Eye (tissue), 1 donor: Measurements from ENCODE around the gene VPS50.
"Not testable (repeated sequence)": the region's sequence is repeated elsewhere in the genome, so short reads cannot be mapped to it uniquely, and the experiment has no call there.

Experiments used
- DNase-seq: peaks from one replicate; pipeline ENCODE4 v3.0.0-alpha.2; 2015

Gene VPS50

DNA sequence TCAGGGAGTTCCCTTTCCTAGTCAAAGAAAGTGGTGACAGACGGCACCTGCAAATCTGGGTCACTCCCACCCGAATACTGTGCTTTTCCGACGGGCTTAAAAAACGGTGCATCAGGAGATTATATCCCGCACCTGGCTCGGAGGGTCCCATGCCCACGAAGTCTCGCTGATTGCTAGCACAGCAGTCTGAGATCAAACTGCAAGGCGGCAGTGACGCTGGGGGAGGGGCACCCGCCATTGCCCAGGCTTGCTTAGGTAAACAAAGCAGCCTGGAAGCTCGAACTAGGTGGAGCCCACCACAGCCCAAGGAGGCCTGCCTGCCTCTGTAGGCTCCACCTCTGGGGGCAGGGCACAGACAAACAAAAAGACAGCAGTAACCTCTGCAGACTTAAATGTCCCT lies 110.0 kb downstream of the VPS50 start:
- not testable (repeated sequence) for DNase-seq

DNA sequence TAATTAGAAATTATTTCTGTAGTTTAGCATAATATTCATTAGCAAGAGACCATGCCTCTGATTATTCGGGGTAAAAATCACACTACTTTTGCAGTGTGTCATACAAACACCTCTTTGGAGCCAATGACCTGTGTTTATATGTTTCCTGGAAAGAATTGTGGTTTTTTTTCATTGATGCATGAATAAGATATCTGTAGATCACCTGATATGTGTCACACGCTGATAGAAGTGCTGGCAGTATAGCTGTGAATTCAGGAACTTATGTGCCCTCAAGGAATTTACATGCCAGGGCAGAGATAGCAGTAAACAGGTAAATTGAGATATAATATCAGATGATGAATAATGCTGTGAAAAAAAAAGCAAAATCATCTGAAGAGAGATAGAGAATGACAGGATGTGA lies 118.2 kb downstream of the VPS50 start:
- DNase-seq: no peak

DNA sequence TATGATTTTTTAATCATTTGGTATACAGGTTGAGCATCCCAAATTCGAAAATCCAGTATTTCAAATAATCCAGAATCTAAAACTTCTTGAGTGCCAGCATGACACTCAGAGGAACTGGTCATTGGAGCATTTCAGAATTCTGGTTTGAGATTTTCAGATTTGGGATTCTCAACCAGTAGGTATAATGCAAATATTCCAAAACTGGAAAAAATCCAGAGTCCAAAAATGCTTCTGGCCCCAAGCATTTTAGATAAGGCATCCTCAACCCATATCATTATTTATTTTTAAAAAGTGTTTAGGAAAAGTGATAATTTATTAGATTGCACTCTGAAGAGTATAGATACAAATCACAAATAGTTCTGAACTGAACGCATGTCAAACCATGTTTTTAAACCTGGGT lies 120.7 kb downstream of the VPS50 start:
- no peak for DNase-seq

DNA sequence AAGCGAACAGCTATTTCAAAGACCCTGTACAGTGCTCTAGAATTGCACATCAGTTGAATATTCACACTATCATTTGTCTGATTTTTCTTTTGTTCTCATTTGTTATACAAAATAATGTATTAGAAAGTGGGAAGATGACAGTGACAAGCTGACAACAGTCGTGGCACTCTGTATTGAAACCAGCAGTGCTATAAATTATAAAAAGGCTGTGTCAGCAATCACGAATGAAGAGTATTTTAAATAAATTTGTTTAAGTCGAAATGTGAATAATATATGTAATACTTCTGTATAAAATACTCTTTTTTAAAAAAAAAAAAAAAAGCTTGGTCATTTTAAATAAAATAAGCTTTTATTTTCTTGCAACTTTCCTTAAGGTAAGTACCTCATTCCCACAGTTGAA lies 122.6 kb downstream of the VPS50 start:
- DNase-seq: no peak

DNA sequence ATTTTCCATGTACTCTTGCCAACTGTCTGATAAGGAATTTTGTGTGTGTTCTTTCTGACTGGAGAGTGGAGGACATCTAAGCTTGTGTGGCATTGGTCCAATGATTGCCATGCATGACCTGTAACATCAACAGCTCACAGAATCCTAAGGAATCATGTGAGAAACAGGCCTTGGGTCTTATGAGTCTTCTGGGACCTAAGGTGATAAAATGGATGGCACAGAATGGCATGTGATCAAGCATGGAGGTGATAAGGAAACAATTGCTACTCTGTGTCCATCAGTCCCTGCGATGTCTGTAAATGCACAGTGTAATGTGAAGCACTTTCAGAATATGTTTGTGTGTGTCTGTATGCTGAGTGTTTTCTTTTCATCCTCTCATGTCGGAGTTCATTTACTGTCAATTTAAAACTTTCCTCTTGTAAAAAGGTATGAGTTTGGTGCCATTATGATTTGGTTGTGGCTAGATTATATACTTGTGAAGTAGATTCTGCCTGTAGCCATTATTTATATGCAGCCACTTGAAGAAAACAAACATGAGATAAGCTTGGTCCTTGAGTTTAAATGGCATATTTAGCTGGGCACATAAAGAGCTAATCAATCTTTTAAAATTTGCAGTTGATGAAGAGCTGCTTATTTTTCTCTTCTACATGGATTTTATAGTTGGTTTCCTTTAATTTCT lies 127.5 kb downstream of the VPS50 start:
- no peak for DNase-seq

DNA sequence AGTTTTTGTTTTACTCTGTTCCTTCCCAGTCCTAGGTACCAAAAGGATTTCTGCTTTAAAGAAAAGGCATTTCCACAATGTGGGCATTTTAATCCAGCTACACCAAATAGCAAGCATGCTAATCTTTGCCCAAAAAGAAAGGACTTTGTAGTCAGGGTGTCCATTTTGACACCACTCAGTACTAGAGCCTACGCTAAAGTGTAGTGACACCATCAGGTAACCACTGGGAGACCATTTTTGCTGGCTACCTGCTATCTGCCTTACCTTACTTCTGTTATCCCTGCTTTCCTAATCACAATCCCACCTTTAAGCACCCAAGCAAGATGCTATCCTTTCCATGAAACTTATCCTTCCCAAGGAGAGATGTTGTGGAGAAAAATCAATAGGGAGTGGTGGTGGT lies 129.7 kb downstream of the VPS50 start:
- no peak for DNase-seq

DNA sequence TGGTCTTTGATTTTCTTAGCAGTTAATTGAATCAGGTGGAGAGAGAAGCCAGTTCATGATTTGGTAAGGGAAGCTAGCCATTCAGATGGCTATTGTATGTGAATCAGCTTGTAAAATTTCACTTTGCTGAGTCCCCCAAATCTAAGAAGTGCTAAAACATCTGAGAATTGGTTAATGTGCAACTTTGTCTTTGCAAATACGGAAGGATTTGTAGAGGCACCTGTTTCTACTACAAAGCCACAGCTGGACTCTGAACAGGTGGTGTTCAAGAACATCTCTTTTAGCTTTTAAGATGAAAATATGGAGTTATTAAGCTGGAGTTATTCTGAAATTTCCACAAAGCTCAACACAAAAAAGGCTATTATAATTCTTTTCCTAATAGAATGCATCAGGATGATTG lies 132.6 kb downstream of the VPS50 start:
- DNase-seq: no peak

DNA sequence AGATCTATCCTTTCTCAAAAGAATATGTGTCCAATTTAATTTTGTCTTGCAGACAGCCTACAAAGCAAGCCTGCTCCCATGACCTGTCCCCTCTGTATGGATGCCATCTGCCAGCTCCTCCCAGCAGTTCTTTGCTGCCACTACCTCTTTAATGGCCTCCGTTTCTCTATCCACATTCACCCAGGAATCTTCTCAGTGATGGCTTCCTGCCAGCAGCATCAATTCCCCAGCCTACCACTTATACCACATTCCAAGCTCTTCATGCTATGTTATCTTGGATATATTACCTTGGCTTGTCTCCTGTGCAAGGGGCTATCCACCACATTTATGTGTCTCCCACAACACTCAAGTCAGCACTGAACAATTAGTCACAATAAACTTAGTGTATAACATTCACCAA lies 133.2 kb downstream of the VPS50 start:
- DNase-seq: no peak

DNA sequence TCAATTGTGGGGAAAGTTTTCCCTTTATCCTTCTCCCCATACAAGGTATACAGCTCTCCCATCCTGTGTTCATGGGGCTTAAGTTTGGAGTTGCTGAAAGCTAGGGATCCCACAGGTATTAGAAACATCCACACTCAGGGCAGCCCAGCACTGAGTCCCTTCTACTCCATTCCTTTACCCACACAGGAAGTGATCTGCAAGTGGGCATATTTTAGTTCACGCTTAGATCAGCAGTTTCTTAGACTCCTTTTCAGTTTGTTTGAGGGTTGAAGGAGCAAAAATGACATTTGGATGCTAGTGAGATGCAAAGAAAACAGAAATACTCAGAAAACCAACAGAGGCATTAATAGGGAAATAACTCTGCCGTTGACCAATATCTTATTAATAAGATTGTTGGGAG lies 134.7 kb downstream of the VPS50 start:
- no peak for DNase-seq

DNA sequence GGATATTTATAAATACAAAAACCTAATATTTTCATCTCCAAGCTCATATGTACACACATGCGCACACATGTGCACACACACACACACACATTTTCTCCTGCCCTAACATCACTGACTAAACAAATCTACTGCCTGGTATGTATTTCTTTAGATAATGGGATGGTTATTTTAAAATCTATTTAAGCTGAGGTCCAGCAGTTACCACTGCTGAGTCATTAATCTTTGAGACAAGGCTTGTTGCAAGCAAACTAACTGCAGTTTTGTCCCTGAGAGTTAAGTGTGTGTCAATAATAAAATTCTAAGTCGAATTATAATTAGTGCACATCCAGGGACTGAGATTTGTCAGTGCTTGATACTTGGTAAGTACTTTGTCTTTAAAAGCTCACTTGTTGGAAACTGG lies 135.1 kb downstream of the VPS50 start:
- no peak for DNase-seq

DNA sequence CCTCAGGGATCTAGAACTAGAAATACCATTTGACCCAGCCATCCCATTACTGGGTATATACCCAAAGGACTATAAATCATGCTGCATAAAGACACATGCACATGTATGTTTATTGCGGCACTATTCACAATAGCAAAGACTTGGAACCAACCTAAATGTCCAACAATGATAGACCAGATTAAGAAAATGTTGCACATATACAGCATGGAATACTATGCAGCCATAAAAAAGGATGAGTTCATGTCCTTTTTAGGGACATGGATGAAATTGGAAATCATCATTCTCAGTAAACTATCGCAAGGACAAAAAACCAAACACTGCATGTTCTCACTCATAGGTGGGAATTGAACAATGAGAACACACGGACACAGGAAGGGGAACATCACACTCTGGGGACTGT lies 138.8 kb downstream of the VPS50 start:
- not testable (repeated sequence) for DNase-seq

DNA sequence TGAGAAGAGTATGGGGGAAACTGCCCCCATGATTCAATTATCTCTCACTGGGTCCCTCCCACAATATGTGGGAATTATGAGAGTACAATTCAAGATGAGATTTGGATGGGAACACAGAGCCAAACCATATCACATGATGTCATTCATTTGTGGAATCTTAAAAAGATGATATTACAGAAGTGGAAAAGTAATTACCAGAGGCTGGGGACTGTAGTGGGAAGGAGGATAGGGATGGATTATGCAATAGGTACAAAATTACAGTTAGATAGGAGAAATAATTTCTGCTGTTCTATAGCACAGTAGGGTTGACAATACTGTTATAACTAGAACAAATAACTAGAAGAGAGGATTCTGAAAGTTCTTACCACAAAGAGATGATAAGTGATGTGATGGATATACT lies 141.4 kb downstream of the VPS50 start:
- DNase-seq: no peak

DNA sequence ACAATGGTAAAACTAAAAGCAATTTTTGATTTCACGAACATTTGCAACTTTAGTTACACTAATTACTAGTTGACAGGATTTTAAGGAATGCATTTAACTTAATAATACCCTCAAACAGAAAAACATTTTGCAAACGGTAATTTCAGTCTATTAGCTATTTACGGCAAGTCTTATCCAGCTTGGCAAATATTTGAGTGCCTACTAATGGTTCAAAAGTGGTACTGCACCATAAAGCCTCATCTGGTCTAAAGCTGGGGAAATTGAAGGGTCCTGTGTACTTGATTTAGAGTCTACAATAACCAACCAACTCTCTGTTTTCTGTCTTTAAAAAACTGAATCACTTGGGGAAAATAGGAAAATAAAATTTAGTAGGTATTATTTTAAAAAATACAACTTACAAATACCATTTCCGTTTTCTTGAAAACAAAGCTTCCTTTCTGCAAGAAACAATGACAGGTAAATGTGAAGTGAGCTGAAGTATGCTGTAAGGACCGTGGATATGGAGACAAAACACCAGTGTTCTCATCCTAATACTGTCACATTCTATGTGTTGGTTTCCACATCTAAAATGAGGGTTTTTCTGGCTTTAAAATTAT lies 142.3 kb downstream of the VPS50 start:
- DNase-seq: peak; percentile 6

DNA sequence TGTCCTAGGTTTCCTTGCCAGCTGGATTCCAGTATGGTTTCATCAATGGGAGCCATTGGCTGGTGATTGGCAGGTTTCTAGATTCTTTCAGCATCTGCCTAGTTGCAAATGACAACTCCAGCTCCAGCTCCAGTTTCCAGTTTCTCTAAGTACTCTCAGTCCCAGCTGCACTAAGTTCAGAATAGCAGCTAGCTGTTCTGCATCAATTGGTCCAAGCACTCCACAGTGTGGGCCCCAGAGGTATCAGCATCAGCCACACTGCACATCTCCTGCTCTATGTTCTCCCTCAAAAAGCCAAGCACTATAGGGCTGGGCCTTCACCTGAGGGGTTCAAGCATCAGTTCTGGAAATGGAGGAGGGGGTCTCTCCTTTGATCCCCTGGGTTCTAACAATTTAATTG lies 143.4 kb downstream of the VPS50 start:
- no peak for DNase-seq

DNA sequence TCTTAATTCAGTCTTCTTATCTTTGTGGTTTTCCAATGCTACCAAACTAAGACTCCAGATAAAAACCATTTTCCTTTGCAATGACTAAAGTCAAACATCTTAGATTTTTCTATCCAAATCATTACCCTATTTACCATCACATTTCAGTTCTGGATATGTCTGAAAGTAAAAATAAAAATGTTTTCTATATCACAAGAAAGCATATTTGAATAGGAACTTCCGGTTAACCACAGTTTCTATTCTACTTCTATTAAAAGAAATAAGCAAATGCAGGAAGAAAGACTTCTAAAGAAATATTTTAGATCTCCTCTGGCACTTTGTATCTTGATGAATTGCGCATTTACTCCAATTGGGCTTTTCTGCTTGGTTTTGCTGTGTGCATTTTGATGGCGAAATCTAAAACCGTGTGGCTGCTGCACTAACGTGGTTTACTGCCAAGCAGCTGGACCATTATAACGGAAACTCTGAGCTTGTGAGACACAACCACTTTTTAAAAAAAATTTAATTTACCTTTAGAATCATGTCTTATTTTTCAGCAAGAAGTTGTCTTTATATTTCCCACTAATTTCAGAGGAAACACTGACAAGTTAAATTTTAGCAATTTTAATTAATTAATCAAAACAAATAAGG lies 146.1 kb downstream of the VPS50 start:
- DNase-seq: no peak

DNA sequence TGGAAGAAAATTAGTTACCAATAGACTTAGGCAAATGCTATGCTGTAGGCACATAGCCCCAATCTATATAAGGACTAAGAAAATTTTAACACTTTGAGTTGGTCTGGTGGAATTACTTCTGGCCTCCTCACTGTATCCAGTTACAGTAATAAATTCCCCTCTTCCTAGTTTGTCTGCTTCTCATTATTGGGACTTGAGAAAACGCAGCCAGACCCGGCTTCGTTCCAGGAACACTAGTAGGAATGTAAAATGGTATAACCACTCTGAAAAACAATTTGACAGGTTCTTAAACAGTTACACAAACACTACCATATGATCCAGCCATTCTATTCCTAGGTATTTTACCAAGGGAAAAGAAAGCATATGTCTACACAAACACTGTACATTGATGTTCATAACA lies 150.2 kb downstream of the VPS50 start:
- DNase-seq: no peak

DNA sequence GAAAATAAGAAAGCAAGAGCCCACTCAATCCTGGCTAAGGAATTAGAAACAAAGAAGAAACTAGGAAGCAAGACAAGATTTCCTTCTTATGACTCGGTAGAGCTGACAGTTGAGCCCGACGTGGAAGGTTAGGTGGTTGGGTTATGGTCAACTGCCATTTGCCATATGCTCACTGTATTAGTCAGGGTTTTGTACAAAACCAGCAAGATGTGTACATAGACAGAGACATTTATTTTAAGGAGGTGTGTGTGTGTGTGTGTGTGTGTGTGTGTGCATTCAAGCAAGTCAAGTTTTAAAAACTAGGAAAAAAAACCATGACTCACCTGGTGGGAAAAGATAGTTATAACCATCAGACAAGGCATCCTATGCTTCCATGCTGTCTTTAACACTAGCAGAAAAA lies 158.5 kb downstream of the VPS50 start:
- DNase-seq: no peak

DNA sequence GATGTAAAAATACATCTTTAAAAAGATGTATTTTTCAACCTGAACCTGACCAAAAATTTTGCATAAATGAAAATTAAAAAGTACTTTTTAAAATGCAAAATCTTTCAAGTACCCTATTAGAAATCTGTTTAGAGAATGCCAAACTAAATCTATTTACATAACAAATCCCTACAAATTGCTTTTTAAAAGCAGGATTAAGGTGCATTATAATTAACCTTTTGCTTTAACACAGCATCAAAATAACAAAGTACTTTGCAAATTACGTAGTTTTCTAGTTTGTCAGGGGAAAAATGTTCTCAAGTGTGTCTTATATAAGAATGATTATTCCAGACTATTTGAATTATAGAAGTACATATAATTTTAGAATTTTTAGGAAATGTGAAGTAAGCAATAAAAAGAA lies 160.8 kb downstream of the VPS50 start:
- no peak for DNase-seq

DNA sequence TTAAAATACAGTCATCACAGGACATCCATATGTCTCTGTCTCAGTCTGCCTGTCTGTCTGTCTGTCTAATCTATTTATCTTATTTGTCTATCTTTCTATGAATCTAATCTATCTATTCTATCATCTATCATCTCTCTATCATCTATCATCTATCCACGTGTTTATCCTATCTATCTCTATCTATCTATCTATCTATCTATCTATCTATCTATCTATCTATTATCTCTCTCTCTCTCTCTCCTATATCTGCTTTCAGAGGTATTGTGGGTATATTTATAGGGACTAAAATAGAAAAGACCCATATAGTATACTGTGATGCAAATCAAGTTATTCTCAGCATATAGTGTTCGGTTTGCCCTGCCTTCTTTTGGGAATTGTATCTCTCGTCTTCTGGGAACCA lies 167.5 kb downstream of the VPS50 start:
- no peak for DNase-seq

DNA sequence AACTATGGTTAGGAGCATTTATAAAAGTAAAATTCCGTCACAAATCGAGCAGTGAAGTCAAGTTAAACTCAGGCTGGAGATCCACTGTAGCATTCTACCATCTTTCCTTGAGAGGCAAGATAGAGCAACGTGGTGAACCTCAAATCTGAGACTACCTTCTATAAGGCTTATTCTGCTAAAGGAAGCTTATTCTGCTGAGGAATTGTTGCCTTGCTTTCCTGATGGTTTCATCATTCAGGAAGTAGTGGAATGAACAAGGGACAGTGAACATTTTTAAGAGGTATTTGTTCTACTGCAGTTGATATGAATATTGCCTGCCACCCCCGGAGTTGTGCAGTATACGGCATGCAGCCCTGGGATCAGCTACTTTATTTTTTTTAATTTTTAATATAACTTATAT lies 170.8 kb downstream of the VPS50 start:
- no peak for DNase-seq

DNA sequence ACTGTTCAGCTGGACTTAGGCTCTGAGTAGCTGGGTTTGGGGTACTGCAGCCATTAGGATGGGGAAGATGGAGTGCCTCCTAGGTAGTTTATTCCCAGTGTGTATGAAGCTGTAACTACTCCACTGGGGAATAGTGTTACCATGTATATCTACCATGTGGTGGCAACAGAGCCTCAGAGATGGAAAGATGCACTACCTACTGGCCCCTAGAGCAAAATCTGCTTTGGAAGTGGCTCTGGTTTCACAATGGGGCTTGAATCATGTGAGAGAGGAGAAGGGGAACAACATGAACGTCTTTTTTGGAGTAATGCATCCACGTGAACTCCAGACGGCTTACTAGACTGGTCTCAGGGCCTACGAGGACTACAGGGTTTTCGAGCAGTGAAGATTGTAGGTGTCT lies 175.1 kb downstream of the VPS50 start:
- no peak for DNase-seq

DNA sequence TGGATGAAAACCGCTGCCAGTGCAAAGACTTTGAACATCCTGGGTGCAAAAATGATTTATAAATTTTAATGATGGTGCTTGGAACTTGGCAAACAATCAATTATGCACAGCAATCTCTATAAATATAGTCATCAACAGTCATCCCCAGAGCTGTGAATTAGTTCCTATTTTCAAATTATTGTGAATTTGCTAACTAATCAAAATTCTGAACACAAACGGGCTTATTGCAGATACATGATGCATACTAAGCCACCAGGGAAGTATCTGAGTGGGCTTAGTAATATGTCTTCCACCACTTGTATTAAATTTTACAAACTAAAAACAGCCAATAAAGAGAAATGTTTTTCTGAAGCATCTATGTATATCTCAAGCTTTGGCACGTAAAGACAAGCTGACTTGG lies 177.2 kb downstream of the VPS50 start:
- no peak for DNase-seq
